Upper lobe of left lung (tissue), 6 donors: ENCODE data around the gene ALDH3A1. TPM values are rescaled to one million over a fixed set of nuclear protein-coding genes. Genes with fewer than 3 reads are reported as not detected.

Experiments used
- ATAC-seq, 2 donors: fragments of 200-7000 bp; cut with Tn5 transposase; one replicate each; pipeline ENCODE4 v1.9.1; 2022; ENCODE audit warnings: mild to moderate bottlenecking in 2 of 2, moderate library complexity in 2 of 2; ENCODE audit not compliant: low FRiP score in 2 of 2
- DNase-seq, 2 donors: peaks; one replicate each; pipeline ENCODE4 v3.0.0-alpha.2; 2019 to 2020
- H3K27ac ChIP-seq, 4 donors: fragments of 200-600 bp; sonication (generic); one replicate each; pipeline ENCODE4 v1.5.1; 2016 to 2019
- H3K27me3 ChIP-seq, 4 donors: fragments of 200-600 bp; sonication (generic); one replicate each; pipeline ENCODE4 v1.5.1; 2017 to 2019
- H3K36me3 ChIP-seq, 4 donors: fragments of 200-600 bp; sonication (generic); one replicate each; pipeline ENCODE4 v1.5.1; 2016 to 2019
- H3K4me1 ChIP-seq, 4 donors: fragments of 200-600 bp; sonication (generic); one replicate each; pipeline ENCODE4 v1.5.1; 2018 to 2019
- H3K4me3 ChIP-seq, 4 donors: fragments of 200-600 bp; sonication (generic); one replicate each; pipeline ENCODE4 v1.5.1; 2017 to 2019; ENCODE audit warnings: mild to moderate bottlenecking in 2 of 4, moderate library complexity in 1 of 4
- H3K9me3 ChIP-seq, 4 donors: fragments of 200-600 bp; sonication (generic); one replicate each; pipeline ENCODE4 v1.5.1; 2018 to 2019
- CTCF ChIP-seq, 6 experiments: fragments of 450-650 bp in 4 of 6; fragments of 200-600 bp in 2 of 6; sonication (generic) in 2 of 6; IDR thresholded peaks; one replicate each; pipeline ENCODE4 v1.5.1; 2016 to 2019; ENCODE audit warnings: antibody characterized with exemption in 6 of 6
- EP300 ChIP-seq, 4 donors: sonication (generic); formaldehyde crosslinking; IDR thresholded peaks; one replicate each; pipeline ENCODE4 v1.5.1; 2017; ENCODE audit warnings: antibody characterized with exemption in 4 of 4, control low read depth in 2 of 4
- POLR2A ChIP-seq, 4 donors: fragments of 450-650 bp; IDR thresholded peaks; one replicate each; pipeline ENCODE4 v1.5.1; 2016 to 2017; ENCODE audit warnings: antibody characterized with exemption in 4 of 4, mild to moderate bottlenecking in 2 of 4
- POLR2AphosphoS5 ChIP-seq, 2 donors: sonication (generic); formaldehyde crosslinking; IDR thresholded peaks; one replicate each; pipeline ENCODE4 v1.5.1; 2017; ENCODE audit warnings: antibody characterized with exemption in 2 of 2
- WGBS, 2 donors: methylation state at CpG; one replicate each; pipeline ENCODE4 v1.1.5; 2017 to 2018; 5-methylcytosine and 5-hydroxymethylcytosine counted together
- total RNA-seq, 6 donors: library from RNA; depleted of rRNA in 4 of 6; stranded (reverse); fragments of >200 nt in 4 of 6; gene quantifications; one replicate each; pipeline versions ENCODE4 v1.1.0 to v1.2.1, GENCODE V29; 2016 to 2021
- donor health status: DM: no; HTN: no; CAD: no; lungs with moderate emphysema.
- donor health status: DM: no; HTN: yes; CAD: no; lungs with severe emphysema.

The ALDH3A1 gene
- total RNA-seq, 6 donors from 2014 or later, result 2.4 to 72.8 (median 9.1) TPM

GRCh38 chr17:19718041-19718612, 30.0 kb downstream of the ALDH3A1 start:
- TF ChIP-seq EP300 (IDR thresholded peaks at IDR 0.05), result no peak
- no peak for TF ChIP-seq POLR2A (IDR thresholded peaks at IDR 0.05)
- no peak for TF ChIP-seq POLR2AphosphoS5 (IDR thresholded peaks at IDR 0.05)
- TF ChIP-seq CTCF (IDR thresholded peaks at IDR 0.05), result no peak
- 68 to 84% methylated on average over 5 to 11 of the region's 12 CpGs for WGBS, 2 donors
- ATAC-seq, result no peak
- Histone ChIP-seq H3K36me3 (no peaks in the 10 kb centered on the region), H3K27me3 (no peaks in the 10 kb centered on the region), H3K4me3 (no peak overlapping the region), H3K4me1 (peaks cover 3 to 8% (median 7%) of the 10 kb centered on the region in 4 donors), H3K9me3 (no peaks in the 10 kb centered on the region), H3K27ac (no peak overlapping the region)
- no peak for DNase-seq

- no peak for DNase-seq
- Histone ChIP-seq H3K27ac (no peak overlapping the region), H3K4me3 (no peak overlapping the region)
Observed at GRCh38 chr17:19717411-19717908, 30.6 kb downstream of the ALDH3A1 start.

GRCh38 chr17:19717031-19717360, 31.1 kb downstream of the ALDH3A1 start:
- Histone ChIP-seq H3K4me1 (peaks cover 3 to 8% (median 7%) of the 10 kb centered on the region in 4 donors), H3K9me3 (no peaks in the 10 kb centered on the region), H3K4me3 (no peak overlapping the region), H3K36me3 (no peaks in the 10 kb centered on the region), H3K27me3 (no peaks in the 10 kb centered on the region), H3K27ac (no peak overlapping the region)
- 94 to 95% methylated on average over 3 to 7 of the region's 7 CpGs for WGBS, 2 donors
- no peak for TF ChIP-seq POLR2A (IDR thresholded peaks at IDR 0.05)
- no peak for TF ChIP-seq EP300 (IDR thresholded peaks at IDR 0.05)
- no peak for TF ChIP-seq CTCF (IDR thresholded peaks at IDR 0.05)
- no peak for TF ChIP-seq POLR2AphosphoS5 (IDR thresholded peaks at IDR 0.05)
- no peak for DNase-seq
- no peak for ATAC-seq

More at GRCh38 chr17:19717411-19717908, 30.6 kb downstream of the ALDH3A1 start:
- no peak for TF ChIP-seq CTCF (IDR thresholded peaks at IDR 0.05)
- TF ChIP-seq EP300 (IDR thresholded peaks at IDR 0.05), result no peak
- TF ChIP-seq POLR2AphosphoS5 (IDR thresholded peaks at IDR 0.05), result no peak
- no peak for TF ChIP-seq POLR2A (IDR thresholded peaks at IDR 0.05)
- peaks cover 3 to 8% (median 7%) of the 10 kb centered on the region in 4 donors for H3K4me1 ChIP-seq
- no peaks in the 10 kb centered on the region for H3K27me3 ChIP-seq
- no peak for ATAC-seq
- 81 to 90% methylated on average over 9 to 10 of the region's 10 CpGs for WGBS, 2 donors
- no peaks in the 10 kb centered on the region for H3K9me3 ChIP-seq
- no peaks in the 10 kb centered on the region for H3K36me3 ChIP-seq

- 65 to 89% methylated on average over 3 to 4 of the region's 13 CpGs for WGBS, 2 donors
- Histone ChIP-seq H3K27me3 (no peaks in the 10 kb centered on the region), H3K4me3 (no peak within 1 kb of the TSS), H3K27ac (no peak within 1 kb of the TSS), H3K9me3 (no peaks in the 10 kb centered on the region), H3K4me1 (peaks cover 3 to 8% (median 7%) of the 10 kb centered on the region in 4 donors), H3K36me3 (no peaks in the 10 kb centered on the region)
- ATAC-seq (no peak), DNase-seq (no peak)
- no peak for TF ChIP-seq EP300 (IDR thresholded peaks at IDR 0.05)
- no peak for TF ChIP-seq POLR2AphosphoS5 (IDR thresholded peaks at IDR 0.05)
- no peak for TF ChIP-seq POLR2A (IDR thresholded peaks at IDR 0.05)
- TF ChIP-seq CTCF (IDR thresholded peaks at IDR 0.05), result no peak
Observed at GRCh38 chr17:19716108-19717030, 31.7 kb downstream of the ALDH3A1 start, which contains the start of gene SLC47A2. TSS of gene SLC47A2 (minus strand) at chr17:19716584. CDS start at chr17:19716555, 29 bp downstream.
